Progenitor cell of endocrine pancreas (in vitro differentiated cells): ENCODE results near the gene SLC2A4. TPM values are rescaled to one million over a fixed set of nuclear protein-coding genes. Genes with fewer than 3 reads are reported as not detected.

ENCODE experiments used
- DNase-seq: peaks from one replicate; pipeline ENCODE4 v3.0.0; 2021; ENCODE audit warnings: low spot score; ENCODE audit not compliant: unreplicated experiment
- H3K27ac Mint-ChIP-seq: 2 replicates; pipeline ENCODE4 v1.8.0; 2021; ENCODE audit warnings: mild to moderate bottlenecking, moderate library complexity, mixed read lengths
- H3K27me3 Mint-ChIP-seq: 2 replicates; pipeline ENCODE4 v1.8.0; 2021; ENCODE audit warnings: mixed read lengths
- H3K36me3 Mint-ChIP-seq: 2 replicates; pipeline ENCODE4 v1.8.0; 2022; ENCODE audit warnings: mixed read lengths; ENCODE audit not compliant: insufficient read depth
- H3K4me1 Mint-ChIP-seq: 2 replicates; pipeline ENCODE4 v1.8.0; 2021; ENCODE audit warnings: low read depth, mixed read lengths
- H3K4me3 Mint-ChIP-seq: 2 replicates; pipeline ENCODE4 v1.8.0; 2021; ENCODE audit warnings: low read depth, mild to moderate bottlenecking, moderate library complexity, mixed read lengths
- H3K9me3 Mint-ChIP-seq: 2 replicates; pipeline ENCODE4 v1.8.0; 2021; ENCODE audit warnings: low read depth, mixed read lengths
- total RNA-seq: library from RNA; stranded (reverse); gene quantifications from 2 replicates; pipeline ENCODE4 v1.2.1, GENCODE V29; 2021
- TF ChIP-seq, protein P1 (sequence below): fragments of 200-600 bp; sonication (generic); IDR thresholded peaks from one replicate; pipeline ENCODE4 v1.5.0; 2021; ENCODE audit warnings: antibody characterized with exemption, mild to moderate bottlenecking; ENCODE audit not compliant: unreplicated experiment

Gene SLC2A4
- total RNA-seq, 1 donor from 2014 or later = 1.5 TPM

DNA sequence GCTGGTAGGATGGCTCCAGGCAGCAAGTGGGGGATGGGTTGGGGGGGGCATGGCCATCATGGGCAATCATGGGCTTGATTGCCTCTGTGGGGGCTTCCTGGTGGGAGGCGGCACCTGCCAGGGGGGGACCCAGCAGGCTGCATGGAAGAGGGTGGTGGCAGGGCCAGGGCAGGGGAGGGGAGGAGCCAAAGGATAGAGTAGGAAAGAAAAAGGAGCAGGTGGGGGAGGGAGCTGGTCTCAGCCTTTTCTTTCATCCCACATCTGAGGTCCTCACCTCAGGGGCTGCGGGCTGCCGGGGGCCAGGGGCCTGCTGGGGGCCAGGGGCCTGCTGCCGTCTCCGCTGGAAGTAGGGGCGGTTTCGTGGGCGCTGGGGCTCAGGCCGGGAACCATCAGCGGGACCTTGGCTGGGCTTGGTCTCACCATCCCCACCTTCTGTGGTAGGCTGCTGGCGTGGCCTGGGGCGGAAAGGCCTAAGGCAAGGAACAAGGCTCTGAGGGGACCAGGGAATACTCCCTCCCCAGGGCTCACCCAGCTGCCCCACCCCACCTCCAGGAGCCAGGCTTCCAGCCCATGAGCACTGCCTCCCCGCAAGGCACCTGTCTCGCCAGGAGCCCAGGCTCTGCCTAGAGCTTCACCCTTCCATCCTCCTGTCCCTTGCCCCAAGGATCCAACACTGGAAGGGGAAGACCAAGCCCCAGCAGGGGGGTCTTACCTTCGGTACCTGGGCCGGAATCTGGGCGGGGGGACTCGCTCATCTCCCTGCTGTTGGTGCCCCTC, 7.9 kb downstream of the SLC2A4 start:
- Mint-ChIP-seq H3K36me3 (no peaks in the 10 kb centered on the region), H3K4me3 (no peak overlapping the region), H3K9me3 (no peaks in the 10 kb centered on the region), H3K27me3 (peaks cover 40% of the 10 kb centered on the region), H3K4me1 (peaks cover 2% of the 10 kb centered on the region), H3K27ac (no peak overlapping the region)
- TF ChIP-seq, protein P1, sequence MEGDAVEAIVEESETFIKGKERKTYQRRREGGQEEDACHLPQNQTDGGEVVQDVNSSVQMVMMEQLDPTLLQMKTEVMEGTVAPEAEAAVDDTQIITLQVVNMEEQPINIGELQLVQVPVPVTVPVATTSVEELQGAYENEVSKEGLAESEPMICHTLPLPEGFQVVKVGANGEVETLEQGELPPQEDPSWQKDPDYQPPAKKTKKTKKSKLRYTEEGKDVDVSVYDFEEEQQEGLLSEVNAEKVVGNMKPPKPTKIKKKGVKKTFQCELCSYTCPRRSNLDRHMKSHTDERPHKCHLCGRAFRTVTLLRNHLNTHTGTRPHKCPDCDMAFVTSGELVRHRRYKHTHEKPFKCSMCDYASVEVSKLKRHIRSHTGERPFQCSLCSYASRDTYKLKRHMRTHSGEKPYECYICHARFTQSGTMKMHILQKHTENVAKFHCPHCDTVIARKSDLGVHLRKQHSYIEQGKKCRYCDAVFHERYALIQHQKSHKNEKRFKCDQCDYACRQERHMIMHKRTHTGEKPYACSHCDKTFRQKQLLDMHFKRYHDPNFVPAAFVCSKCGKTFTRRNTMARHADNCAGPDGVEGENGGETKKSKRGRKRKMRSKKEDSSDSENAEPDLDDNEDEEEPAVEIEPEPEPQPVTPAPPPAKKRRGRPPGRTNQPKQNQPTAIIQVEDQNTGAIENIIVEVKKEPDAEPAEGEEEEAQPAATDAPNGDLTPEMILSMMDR = no peak
- DNase-seq = no peak

DNA sequence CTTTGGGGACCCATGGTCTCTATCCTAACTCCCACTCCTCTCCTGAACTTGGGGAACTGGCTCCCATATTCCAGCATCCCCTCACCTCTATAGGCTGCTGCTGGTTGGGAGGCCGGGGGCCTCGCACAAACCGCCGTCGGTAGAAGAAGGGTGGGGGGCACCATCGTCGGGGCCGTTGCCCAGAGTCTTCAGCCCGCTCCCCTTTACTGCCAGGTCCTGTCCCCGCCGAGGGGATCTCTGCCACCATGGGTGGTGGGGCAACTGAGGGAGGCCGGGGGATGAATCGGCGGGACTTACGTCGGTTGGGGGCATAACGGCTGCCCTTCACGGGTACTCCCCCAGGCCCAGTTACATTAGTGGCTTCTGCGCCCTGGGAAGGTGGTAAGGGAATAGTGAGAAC, 8.6 kb downstream of the SLC2A4 start:
- Mint-ChIP-seq H3K4me3 (no peak overlapping the region), H3K4me1 (peaks cover 4% of the 10 kb centered on the region), H3K27me3 (peaks cover 44% of the 10 kb centered on the region), H3K36me3 (no peaks in the 10 kb centered on the region), H3K9me3 (no peaks in the 10 kb centered on the region), H3K27ac (no peak overlapping the region)
- TF ChIP-seq, protein P1 = no peak
- no peak for DNase-seq

DNA sequence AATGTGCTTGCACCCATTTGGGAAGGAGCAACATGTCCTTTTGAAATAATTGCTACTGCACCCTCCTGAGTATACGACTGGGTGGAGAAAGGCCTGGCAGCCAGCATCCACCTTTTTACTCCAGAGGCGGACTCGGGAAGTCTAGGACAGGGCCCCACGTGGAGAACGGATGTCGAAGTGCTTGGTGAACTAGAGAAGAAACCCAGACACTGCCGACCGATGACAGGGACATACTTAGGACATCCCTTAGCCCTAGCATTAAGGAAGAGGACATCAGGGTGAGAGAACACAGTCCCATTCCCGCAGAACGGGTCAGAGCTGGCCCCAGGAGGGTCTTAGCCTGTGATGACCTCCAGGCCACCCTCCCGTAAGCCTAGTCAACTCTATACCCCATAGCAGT, 9.2 kb downstream of the SLC2A4 start:
- TF ChIP-seq, protein P1 = no peak
- Mint-ChIP-seq H3K9me3 (no peaks in the 10 kb centered on the region), H3K36me3 (no peaks in the 10 kb centered on the region), H3K27me3 (peaks cover 49% of the 10 kb centered on the region), H3K4me1 (peaks cover 7% of the 10 kb centered on the region), H3K27ac (no peak overlapping the region), H3K4me3 (no peak overlapping the region)
- DNase-seq = no peak

DNA sequence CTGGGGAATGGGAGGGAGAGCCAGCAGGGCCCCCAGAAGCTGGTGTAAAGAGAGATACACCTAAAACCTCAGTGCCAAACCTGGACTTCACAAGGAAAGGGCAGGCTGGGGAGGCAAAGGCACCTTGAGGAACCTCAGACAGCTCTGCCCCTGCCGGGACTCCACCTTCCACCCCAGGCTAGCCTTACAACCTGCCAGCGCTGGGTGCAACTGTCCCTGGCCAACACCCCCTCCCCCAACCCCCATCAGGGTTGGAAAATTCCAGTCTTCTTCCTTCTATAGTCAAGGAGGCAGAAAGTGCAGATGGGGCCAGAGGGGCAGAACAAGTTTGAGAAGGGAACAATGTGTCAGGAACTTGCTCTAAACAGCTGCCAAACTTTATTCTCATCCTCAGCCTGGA, 10.7 kb downstream of the SLC2A4 start:
- H3K27ac Mint-ChIP-seq = no peak overlapping the region
- H3K36me3 Mint-ChIP-seq = no peaks in the 10 kb centered on the region
- no peak overlapping the region for H3K4me3 Mint-ChIP-seq
- no peak for DNase-seq
- H3K9me3 Mint-ChIP-seq = no peaks in the 10 kb centered on the region
- TF ChIP-seq, protein P1 = no peak
- peaks cover 8% of the 10 kb centered on the region for H3K4me1 Mint-ChIP-seq
- peaks cover 57% of the 10 kb centered on the region for H3K27me3 Mint-ChIP-seq

DNA sequence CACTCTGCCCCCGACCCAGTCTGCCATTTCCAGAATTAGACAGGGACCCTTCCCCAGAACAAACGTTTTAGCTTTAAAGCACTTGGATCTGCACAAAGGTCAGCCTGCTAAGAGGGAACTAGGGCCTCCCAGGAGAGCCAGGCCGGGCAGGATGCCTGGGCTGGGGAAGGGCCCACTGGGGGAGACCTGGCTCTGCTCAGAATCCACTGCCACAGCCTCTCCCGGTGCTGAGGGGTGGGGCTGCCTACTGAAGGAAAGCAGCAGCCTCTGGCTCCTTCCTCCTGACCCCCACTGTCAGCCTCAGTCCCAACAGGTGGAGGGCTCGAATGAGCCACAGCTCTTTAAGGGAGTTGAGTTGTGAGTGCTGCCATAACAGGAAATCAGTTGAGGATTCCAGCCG, 11.2 kb downstream of the SLC2A4 start:
- no peaks in the 10 kb centered on the region for H3K9me3 Mint-ChIP-seq
- no peak overlapping the region for H3K4me3 Mint-ChIP-seq
- no peak for DNase-seq
- TF ChIP-seq, protein P1 = no peak
- peaks cover 57% of the 10 kb centered on the region for H3K27me3 Mint-ChIP-seq
- H3K36me3 Mint-ChIP-seq = no peaks in the 10 kb centered on the region
- peaks cover 8% of the 10 kb centered on the region for H3K4me1 Mint-ChIP-seq
- H3K27ac Mint-ChIP-seq = no peak overlapping the region
